Endometrium (tissue), 2 donors: Measurements from ENCODE around the gene CD14.
"Not testable (repeated sequence)": the region's sequence is repeated elsewhere in the genome, so short reads cannot be mapped to it uniquely, and the experiment has no call there.

Experiments
- FAIRE-seq: peaks from 2 replicates; lab custom pipeline; 2012; peaks lifted over from hg19 to GRCh38; lab: Jason Lieb, UNC
- donor health status: control.
- donor health status: control.

Gene CD14

DNA sequence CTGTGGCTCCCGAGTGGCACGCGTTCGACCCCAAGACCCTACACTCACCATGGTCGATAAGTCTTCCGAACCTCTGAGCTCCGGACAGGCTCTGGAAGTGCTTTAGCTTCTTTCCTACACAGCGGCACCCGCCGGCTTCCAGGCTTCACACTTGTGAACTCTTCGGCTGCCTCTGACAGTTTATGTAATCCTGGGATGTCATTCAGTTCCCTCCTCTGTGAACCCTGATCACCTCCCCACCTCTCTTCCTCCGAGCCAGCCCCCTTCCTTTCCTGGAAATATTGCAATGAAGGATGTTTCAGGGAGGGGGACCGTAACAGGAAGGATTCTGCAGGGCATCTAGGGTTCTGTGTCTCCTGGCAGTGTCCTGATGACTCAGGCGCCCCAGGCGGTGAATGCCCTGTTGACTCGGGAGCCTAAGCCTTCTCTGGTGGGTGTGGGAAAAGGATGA, at the start of gene CD14:
Gene CD14, minus strand, starts transcription at position 155 of the 451 bp plus-strand sequence. Its CDS starts 104 bp downstream, at position 51.
- no peak for FAIRE-seq

DNA sequence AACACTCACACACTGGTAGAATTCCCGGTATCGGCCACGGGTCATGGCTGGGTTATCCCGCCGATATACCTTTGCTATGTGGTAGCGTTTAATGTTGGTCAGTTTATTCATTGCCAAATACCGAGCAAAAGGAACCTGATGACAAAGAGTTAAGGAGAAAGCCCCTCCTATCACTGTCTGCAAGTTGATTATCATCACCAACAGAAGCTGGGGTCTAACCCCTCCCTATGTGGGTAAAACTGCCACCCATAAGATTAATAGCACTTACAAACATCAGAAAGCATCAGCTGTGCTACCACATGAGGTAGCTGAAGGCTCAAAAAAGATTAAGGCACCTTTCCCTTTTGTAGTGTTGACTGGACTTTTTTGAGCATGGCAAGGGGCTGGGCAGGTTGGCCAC, 46.0 kb upstream of the CD14 start:
- FAIRE-seq: no peak

DNA sequence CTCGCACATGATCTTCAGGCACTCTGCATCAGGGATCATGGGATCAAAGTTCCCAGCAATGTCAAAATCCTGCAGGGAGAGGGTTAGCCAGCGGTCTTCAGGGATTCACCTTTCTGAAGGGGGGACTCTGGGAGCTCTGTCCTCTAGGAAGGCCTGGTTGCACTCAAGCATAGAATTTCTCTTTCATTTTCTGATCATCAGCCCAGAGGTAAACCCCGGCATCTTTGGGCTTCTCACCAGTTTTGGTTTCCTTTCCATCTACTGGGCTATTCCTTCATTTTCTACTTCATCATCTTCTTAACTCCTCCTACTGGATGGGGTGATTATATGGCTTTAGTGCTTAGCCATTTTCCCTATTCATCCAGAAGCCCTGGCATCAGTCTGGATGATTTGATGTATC, 45.0 kb upstream of the CD14 start:
- FAIRE-seq: no peak

DNA sequence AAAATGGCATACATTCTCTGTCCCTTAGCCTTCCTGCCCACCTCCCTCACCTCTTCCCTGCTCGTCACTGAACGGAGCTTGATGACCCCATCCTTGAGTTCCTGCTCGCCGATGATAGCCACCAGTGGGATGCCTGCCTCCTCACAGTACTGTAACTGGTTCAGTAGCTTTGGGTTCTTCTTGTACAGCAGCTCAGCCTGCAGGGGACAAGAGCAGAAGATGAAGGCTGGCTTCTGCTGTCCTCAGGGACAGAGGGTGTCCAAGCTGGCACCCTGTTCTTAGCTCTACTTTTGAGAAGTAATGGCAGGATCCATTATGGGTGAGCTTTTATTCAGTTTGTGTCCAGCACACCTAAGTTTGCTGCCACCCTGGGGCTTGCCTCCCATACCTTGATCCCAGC, 41.7 kb upstream of the CD14 start:
- FAIRE-seq: no peak

DNA sequence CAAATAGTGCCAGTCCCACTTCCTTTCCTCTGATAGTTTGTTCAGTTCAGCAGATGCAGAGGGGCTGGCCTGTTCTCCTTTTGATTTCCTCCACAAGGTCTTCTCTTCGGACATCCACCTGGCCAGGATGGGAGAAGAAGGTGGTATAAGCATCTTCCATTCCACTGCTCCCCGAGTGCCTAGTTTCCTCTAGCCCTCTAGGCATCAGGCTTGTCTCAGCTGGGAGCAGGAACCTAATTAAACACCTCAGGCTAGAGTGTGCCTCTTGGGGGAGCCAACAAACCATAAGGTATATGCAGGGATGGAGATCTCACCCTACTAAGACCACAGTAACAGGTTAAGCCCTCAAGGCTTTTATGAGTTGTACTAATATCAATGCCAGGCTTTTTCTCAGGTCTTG, 41.2 kb upstream of the CD14 start:
- no peak for FAIRE-seq

DNA sequence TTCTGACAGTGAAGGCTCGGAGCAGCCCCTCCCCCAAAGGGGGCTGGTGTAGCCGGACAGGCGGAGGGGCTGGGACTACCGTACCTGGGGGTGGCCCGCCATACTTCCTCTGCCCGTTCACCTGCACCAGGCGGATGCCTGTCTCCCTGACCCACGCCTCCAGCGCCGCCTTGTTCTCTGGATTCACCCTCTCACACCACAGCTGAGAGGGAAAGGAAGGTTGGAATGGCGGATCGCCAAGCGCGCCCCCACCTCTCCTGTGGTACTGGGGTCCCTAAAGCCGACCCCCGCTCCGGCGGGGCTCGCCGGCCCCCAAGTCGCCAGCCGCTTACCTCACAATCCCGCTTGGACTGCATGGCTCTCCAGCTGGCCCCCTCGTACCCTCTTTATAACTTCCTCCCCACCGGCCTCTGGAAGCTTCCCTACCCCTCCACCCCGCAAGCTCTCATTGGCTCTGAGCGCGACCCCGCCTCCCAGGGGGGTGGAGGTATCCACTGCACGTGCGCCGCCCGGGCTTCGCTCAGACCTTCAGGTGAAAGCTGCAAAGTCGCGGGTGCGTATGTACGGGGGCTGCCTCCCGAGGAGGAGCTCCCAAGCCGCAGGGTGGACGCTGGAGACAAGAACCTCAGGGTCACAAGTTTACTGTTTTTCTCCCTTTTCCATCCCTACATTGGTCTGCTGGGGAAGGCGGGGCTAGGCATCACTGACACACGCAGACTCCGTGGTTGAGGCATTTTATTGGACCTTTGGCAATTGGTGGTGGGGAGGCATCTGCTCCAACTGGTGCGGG, 40.4 kb upstream of the CD14 start, which contains the start of gene DND1:
Gene DND1, minus strand, starts transcription at position 390 of the 790 bp plus-strand sequence. Its CDS starts 34 bp downstream, at position 356.
- no peak for FAIRE-seq

DNA sequence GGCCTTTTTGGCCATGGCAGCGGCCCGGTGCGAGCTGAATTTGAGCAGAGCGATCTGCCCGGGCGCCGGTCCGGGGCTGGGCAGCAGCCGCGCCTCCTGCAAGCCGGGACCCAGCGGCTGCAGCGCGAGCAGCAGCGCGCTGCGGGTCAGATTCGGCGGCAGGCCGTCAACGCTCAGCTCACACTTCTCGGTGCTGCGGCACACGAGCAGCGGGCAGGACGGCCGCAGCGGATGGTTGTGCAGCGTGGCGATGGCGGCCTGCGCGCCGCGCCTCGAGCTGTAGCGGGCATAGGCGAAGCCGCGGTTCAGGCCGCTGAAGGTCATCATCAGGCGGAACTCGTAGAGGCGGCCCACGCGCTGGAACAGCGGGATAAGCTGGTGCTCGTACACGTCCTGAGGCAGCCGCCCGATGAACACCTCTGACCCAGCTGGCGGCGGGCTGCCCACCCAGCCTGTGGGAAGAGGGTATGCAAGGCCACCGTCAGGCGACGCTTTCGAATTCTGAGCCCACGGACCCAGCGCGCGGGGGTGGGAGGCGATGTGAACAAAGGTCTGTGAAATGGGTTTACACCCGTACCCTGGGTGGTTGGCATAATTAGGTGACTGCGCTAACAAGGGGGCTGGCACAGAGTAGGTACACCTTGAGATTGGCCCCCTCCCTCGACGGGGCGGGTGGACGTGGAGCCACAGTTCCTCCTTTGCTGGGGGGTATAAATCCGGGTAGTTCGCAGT, 39.6 kb upstream of the CD14 start:
- FAIRE-seq: no peak

DNA sequence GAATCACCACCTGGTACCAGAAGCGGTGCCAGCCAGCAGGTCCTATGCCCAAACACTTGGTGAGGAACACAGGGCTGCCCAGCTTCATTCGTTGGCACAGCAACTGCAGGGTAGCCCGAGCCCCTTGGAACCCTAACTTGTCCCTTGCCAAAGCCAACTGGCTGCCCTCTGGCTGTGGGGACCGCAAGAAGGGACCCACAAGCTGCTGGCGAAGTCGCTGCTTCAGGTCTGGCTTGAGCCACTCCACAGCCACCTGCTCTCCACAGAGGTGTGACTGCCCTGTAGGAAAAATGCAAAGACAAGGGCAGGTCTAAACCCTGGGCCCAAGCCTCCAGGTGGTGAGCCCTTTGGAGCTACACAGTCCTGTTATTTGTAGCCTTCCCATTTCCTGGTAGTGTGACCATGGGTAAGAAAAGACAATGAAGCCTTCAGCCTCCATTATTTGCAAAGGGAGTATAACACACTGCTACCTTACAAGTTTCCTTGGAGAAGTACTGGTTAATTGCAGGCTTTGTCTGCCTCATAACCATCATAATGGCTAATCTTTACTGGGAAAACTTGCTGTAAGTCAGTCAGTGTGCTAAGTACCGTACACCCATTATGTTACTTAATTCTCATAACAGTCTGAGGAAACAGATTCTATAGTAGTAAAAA, 38.6 kb upstream of the CD14 start:
- FAIRE-seq: no peak

DNA sequence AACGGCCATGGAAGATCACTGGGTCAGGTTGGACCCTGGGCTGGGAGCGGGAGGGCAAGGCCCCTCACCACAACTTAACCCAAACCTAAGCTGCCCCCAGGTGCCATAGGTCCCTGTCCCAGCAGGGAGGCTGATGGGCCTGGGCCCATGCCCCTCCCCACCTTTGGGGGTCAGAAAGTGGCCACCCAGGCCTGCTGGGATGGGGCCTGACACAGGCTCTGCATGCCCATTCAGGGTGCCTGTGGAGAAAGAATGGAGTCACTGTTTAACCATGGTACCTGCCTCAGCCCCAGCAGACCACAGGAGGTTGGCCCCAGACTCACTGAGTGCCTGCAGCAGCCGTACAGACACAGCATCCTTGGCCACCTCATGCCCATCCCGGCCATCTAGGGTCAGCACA, 38.1 kb upstream of the CD14 start:
- not testable (repeated sequence) for FAIRE-seq

DNA sequence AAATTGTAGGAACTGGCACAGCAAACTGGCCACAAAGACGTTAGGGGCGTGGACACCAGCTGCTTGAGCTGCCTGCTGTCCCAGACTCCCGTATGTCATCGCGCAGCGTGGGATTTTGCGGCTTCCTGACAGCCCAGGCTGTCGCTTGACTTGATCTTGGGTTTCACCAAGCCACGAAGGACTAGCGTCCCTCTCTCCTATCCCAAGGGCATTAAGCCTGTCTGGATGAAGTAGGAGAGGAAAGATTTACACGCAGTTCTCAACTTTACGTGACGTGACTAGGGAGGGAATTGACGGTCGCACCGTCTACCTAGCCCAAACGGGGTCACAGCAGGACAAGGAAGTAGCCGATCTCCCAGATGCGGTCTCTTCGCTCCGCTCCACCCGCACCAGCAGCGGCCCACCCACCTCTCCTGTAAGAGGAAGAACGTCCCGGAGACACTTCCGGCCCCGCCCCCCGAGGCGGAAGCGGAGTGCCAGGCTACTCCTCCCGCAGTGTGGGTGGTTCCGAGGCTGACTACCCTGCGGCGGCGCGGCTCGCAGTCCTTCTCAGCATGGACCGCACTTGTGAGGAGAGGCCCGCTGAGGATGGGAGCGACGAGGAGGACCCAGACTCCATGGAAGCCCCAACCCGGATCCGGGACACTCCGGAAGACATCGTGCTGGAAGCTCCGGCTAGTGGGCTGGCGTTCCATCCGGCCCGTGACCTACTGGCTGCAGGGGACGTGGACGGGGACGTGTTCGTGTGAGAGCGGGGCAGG, 31.6 kb upstream of the CD14 start, which contains the start of gene WDR55:
Gene WDR55, plus strand, starts transcription at position 546 of the 761 bp plus-strand sequence. Its CDS starts 9 bp downstream, at position 555.
- peak; percentile 80 for FAIRE-seq

DNA sequence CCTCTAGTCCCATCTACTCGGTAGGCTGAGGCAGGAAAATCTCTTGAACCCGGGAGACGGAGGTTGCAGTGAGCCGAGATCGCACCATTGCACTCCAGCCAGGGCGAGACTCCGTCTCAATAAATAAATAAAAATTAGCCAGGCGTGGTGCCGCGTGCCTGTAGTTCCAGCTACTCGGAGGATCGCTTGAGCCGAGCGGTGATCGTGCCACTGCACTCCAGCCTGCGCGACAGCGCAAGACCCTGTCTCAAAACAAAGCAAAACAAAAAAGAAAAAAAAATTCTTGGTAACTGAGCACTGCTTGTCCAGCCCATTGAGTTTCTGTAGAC, 31.0 kb upstream of the CD14 start:
- no peak for FAIRE-seq

DNA sequence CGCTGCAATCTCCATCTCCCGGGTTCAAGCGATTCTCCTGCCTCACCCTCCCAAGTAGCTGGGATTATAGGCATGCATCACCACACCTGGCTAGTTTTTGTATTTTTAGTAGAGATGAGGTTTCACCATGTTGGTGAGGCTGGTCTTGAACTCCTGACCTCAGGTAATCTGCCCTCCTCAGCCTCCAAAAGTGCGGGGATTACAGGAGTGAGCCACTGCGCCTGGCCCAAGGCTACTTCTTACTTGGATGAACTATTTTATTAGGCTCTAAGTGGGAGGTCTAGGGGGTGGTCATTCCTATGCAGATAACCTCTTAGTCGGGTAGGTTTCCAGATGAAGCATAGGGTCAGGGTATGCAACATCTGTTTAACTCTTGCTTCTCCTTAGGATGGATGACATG, 27.4 kb upstream of the CD14 start:
- not testable (repeated sequence) for FAIRE-seq

DNA sequence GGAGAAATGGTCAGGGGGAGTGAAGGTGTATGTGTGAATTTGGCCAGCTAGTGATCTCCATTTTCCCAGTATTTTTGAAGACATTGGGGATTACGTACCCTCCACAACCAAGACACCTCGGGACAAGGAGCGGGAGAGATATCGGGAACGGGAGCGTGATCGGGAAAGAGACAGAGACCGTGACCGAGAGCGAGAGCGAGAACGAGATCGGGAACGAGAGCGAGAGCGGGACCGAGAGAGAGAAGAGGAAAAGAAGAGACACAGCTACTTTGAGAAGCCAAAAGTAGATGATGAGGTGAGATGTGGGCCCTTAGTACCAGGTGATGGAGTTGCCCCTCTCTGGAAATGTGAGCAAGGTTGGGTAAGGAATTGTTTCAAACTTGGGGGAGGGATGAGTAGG, 25.9 kb upstream of the CD14 start:
- no peak for FAIRE-seq

DNA sequence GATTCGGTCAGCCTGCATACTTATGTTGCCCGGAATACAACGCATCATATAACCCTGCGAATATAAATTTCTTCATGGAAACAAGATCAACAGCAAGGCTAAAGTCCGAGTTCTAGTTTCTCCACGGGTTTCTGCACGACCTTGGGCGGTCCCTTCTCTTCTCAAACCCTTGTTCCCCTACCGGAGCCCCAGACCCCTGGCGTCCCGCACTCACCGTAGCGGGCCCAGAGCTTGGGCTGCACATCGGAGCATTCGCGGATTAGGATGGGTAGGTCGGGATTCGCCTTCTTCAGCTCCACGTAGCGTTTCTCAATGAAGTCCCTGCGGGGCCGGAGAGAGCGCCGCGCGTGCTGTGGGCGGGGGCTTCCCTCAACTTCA, 14.1 kb upstream of the CD14 start:
- no peak for FAIRE-seq

DNA sequence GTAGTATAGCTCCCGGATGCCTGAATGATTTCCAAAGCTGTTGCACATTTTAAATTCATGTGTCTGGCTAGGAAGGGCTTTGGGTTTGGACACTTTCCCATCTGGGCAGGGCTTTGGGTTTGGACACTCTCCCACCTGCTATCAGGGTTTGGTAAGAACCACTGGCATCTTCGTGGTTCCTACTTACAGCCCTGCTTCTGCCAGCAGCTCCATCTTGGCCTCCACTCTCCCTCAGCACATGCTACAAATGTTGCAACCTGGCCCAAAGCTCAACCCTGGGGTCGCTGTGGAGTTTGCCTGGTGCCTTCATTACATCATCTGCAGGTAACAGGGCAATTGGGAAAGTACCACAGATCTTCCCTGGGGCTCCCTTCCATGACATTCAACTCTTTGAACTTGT, 9.7 kb upstream of the CD14 start:
- FAIRE-seq: no peak

DNA sequence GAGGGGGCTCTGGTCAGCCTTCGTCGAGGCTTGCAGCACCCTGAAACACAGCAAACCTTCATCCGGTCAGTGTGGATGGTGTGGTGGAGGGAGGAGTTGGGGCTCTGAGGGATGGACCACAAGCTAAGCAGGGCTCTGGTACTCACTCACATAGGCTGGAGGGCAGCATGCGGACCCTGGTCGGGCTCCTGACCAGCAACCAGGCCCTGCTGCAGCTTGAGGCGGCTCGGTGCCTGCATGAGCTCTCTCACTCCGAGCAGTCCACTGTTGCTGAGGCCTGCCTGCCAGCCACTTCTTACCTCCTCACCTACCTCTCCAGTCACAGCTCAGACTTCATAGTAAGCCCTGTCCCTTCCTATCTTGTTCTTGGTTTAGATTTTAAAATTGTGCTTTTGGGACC, 8.7 kb upstream of the CD14 start:
- no peak for FAIRE-seq

DNA sequence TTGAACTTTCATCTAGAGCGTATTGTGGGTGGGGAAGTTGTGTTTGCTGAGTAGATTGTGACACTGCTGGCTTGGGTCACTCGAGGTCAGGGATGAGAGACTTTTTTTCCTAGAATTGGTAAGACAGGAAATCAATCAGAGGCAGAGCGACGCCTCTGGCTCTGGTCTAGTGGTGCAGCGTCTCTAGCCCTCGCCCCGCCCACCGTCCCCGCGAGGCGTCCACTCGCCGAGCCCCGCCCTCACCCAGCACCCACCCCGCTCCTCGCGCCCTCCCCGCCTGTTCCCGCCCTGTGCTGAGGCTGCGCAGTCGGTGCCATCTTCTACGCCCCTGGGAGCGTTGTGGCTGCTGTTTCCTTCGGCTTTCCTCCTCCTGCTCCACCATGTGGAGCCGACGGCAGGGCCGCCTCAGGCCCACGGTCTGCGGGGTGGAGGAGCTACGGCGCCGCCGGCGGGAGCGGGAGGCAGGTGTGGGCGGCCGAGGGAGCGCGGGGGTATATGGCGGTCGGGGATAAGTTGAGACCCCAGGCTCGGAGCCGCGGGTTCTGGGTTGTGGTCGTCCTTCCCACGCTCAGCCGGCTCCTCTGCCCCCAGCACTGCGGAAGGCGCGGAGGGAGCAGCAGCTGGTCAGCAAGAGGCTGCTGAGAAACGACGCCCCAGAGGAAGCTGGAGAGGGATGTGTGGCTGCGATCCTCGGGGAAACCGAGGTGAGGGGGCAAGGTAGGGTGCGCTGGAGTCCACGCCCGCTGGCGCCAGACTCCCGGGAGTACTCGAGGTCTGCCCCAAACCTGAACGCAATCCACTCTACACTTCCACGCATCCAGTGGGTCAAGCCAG, 6.4 kb upstream of the CD14 start, which contains the start of gene TMCO6:
Gene TMCO6, plus strand, starts transcription at position 304 of the 834 bp plus-strand sequence. Its CDS starts 77 bp downstream, at position 381.
- no peak for FAIRE-seq

DNA sequence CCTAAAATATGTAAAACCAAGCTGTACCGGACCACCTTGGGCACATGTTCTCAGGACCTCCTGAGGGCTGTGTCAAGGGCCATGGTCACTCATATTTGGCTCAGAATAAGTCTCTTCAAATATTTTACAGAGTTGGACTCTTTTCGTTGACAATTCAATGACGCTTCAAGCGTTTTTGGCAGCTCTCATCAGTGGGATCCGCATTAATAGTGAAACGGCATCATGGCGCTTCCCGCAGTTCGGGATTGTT, 5.8 kb upstream of the CD14 start:
- FAIRE-seq: not testable (repeated sequence)

DNA sequence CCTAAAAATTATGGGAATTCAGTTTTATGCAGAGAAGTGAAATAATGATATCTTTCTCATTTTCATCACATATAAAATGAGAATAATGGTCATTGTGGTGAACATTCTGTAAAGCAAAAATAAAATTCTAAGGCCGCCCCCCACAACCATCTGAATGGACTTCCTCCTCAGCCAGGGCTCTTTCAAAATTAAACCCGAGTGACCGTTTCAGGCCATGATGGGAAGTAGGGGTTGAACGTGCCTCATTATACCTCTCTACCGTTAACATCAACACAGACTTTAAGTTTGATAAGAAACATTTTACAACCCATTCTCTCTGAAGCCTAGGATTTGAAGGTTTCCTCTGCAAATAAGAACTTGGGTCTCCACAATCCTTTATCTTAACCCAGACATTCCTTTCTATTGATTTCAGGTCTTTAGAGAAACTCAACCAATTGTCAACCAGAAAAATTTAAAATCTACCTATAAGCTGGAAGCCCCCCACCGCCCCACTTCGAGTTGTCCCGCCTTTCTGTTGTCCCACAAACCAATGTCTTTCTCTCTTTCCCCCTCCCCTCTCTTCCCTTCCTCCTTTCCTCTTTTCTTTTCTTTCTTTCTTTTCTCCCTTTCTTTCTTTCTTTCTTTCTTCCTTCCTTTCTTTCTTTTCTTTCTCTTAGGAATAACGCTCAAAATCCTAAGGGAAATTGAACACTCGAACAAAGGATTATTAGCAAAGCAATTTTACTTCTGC, 4.6 kb upstream of the CD14 start:
- no peak for FAIRE-seq
